ENCODE measurements around the gene GDA. TPM values are rescaled to one million over a fixed set of nuclear protein-coding genes. Genes with fewer than 3 reads are reported as not detected.
"Not testable (repeated sequence)": the region's sequence is repeated elsewhere in the genome, so short reads cannot be mapped to it uniquely, and the experiment has no call there.

Gene GDA
- total RNA-seq, 1 donor from 2014 or later, result 1.2 TPM

DNA sequence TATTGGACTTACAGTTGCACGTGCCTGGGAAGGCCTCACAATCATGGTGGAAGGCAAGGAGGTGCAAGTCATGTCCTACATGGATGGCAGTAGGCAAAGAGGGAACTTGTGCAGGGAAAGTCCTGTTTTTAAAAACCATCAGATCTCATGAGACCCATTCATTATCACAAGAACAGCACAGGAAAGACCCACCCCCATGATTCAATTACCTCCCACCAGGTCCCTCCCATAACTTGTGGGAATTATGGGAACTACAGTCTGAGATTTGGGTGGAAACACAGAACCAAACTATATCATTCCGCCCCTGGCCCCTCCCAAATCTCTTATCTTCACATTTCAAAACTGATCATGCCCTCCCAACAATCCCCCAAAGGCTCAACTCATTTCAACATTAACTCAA lies 140.2 kb downstream of the GDA start:
- DNase-seq (ENCODE audit: low read depth), result no peak
- H3K4me3 ChIP-seq (ENCODE audit: low read depth, low read length), result no peak overlapping the region
- TF ChIP-seq, protein P1, sequence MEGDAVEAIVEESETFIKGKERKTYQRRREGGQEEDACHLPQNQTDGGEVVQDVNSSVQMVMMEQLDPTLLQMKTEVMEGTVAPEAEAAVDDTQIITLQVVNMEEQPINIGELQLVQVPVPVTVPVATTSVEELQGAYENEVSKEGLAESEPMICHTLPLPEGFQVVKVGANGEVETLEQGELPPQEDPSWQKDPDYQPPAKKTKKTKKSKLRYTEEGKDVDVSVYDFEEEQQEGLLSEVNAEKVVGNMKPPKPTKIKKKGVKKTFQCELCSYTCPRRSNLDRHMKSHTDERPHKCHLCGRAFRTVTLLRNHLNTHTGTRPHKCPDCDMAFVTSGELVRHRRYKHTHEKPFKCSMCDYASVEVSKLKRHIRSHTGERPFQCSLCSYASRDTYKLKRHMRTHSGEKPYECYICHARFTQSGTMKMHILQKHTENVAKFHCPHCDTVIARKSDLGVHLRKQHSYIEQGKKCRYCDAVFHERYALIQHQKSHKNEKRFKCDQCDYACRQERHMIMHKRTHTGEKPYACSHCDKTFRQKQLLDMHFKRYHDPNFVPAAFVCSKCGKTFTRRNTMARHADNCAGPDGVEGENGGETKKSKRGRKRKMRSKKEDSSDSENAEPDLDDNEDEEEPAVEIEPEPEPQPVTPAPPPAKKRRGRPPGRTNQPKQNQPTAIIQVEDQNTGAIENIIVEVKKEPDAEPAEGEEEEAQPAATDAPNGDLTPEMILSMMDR (conservative IDR thresholded peaks at IDR 0.05; ENCODE audit: low read depth, low read length), result no peak

GRCh38 chr9:72290311-72290710 lies 141.1 kb downstream of the GDA start:
- no peak overlapping the region for H3K4me3 ChIP-seq (ENCODE audit: low read depth, low read length)
- TF ChIP-seq, protein P1 (conservative IDR thresholded peaks at IDR 0.05; ENCODE audit: low read depth, low read length), result no peak
- DNase-seq (ENCODE audit: low read depth), result no peak

DNA sequence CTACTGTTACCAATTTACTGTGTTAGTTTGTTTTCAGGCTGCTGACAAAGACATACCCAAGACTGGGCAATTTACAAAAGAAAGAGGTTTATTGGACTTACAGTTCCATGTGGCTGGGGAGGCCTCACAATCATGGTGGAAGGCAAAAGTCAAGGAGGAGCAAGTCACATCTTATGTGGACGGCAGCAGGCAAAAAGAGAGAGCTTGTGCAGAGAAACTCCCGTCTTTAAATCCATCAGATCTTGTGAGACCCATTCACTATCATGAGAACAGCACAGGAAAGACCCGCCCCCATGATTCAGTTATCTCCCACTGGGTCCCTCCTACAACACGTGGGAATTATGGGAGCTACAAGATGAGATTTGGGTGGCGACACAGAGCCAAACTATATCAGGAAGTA lies 142.3 kb downstream of the GDA start:
- DNase-seq (ENCODE audit: low read depth); H3K4me3 ChIP-seq (ENCODE audit: low read depth, low read length): not testable (repeated sequence)

GRCh38 chr9:72292256-72292682 lies 143.0 kb downstream of the GDA start:
- no peak overlapping the region for H3K4me3 ChIP-seq (ENCODE audit: low read depth, low read length)
- DNase-seq (ENCODE audit: low read depth), result no peak
- TF ChIP-seq, protein P1 (conservative IDR thresholded peaks at IDR 0.05; ENCODE audit: low read depth, low read length), result peak; percentile 52

- TF ChIP-seq, protein P1 (conservative IDR thresholded peaks at IDR 0.05; ENCODE audit: low read depth, low read length), result no peak
- DNase-seq (ENCODE audit: low read depth), result no peak
- H3K4me3 ChIP-seq (ENCODE audit: low read depth, low read length), result no peak overlapping the region
These were observed 143.8 kb downstream of the GDA start for GRCh38 chr9:72292874-72293607.

DNA sequence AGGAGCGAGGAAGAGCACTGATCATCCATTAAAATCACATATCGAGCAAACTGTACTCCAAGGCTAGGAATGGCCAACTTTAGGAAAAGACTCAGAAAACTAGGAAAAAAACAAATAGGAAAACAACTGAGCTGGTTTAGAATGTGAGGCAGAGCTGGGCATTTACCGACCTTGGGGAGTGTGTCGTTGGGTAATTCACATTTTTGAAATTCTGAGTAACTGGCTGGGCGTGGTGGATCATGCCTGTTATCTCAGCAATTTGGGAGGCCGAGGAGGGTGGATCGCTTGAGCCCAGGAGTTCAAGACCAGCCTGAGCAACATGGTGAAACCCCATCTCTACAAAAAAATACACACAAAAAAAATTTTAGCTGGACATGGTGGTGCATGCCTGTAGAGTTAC lies 145.7 kb downstream of the GDA start:
- DNase-seq (ENCODE audit: low read depth), result peak; percentile 83
- H3K4me3 ChIP-seq (ENCODE audit: low read depth, low read length), result peak overlapping the region; percentile 12
- TF ChIP-seq, protein P1 (conservative IDR thresholded peaks at IDR 0.05; ENCODE audit: low read depth, low read length), result no peak

- no peak overlapping the region for H3K4me3 ChIP-seq (ENCODE audit: low read depth, low read length)
- TF ChIP-seq, protein P1 (conservative IDR thresholded peaks at IDR 0.05; ENCODE audit: low read depth, low read length), result no peak
- no peak for DNase-seq (ENCODE audit: low read depth)
These were observed 148.3 kb downstream of the GDA start for GRCh38 chr9:72297516-72297915.
